GM12878 (cell line): ENCODE measurements around the gene LMNTD2. TPM values are rescaled to one million over a fixed set of nuclear protein-coding genes. Genes with fewer than 3 reads are reported as not detected.

Source experiments
- ATAC-seq: fragments of 200-7000 bp; cut with Tn5 transposase; 3 replicates; pipeline ENCODE4 v1.9.1; 2020; ENCODE audit warnings: mild to moderate bottlenecking, moderate library complexity
- BruUV-seq: library from RNA; stranded (reverse); fragments of 400-500 nt; replicated peaks from 2 replicates; lab custom pipeline; 2021; lab: Mats Ljungman, UMichigan
- CTCF ChIA-PET: fragments of 300-600 bp; sonication (Branson Sonifier 250); formaldehyde crosslinking; extraction: SDS; loops from one replicate; lab custom pipeline; 2021; ENCODE audit warnings: inconsistent platforms; lab: Yijun Ruan, JAX
- POLR2A ChIA-PET: fragments of 350-600 bp; formaldehyde crosslinking; extraction: SDS; loops from one replicate; lab custom pipeline; 2021; ENCODE audit warnings: inconsistent platforms; lab: Charles Lee
- RAD21 ChIA-PET: fragments of 300-600 bp; sonication (Branson Sonifier 250); formaldehyde crosslinking; loops from one replicate; lab custom pipeline; 2023; ENCODE audit warnings: antibody characterized with exemption; ENCODE audit not compliant: unreplicated experiment; lab: Charles Lee
- SMC1A ChIA-PET: fragments of 300-600 bp; sonication (Branson Sonifier 250); formaldehyde crosslinking; loops from one replicate; lab custom pipeline; 2023; ENCODE audit not compliant: unreplicated experiment, uncharacterized antibody; lab: Charles Lee
- DNase-seq: peaks from one replicate; pipeline ENCODE4 v3.0.0-alpha.2; 2011; ENCODE audit warnings: low read depth, low spot score
- FAIRE-seq: peaks from 3 replicates; lab custom pipeline; 2011; peaks lifted over from hg19 to GRCh38; lab: Jason Lieb, UNC
- H2AFZ ChIP-seq: 2 replicates; pipeline ENCODE4 v1.6.0; 2011; ENCODE audit warnings: low read depth, low read length, control low read depth; ENCODE audit not compliant: control insufficient read depth
- H3K27ac ChIP-seq: 2 replicates; pipeline ENCODE4 v1.5.1; 2011; ENCODE audit warnings: control low read depth; ENCODE audit not compliant: control insufficient read depth, insufficient read depth
- H3K27me3 ChIP-seq, 2 experiments: replicated peaks in 1 of 2; 2 replicates each; pipeline versions ENCODE4 v1.6.0 to v1.6.1; 2011; ENCODE audit warnings: low read length in 1 of 2; ENCODE audit not compliant: control insufficient read depth in 2 of 2, insufficient read depth in 2 of 2
- H3K36me3 ChIP-seq, 2 experiments: 2 replicates each; pipeline ENCODE4 v1.5.1; 2011; ENCODE audit warnings: low read length in 1 of 2; ENCODE audit not compliant: control insufficient read depth in 2 of 2, insufficient read depth in 2 of 2
- H3K4me1 ChIP-seq: 2 replicates; pipeline ENCODE4 v1.6.1; 2011; ENCODE audit warnings: mild to moderate bottlenecking, low read length, moderate library complexity, mixed read lengths; ENCODE audit not compliant: control insufficient read depth, insufficient read depth
- H3K4me2 ChIP-seq: 2 replicates; pipeline ENCODE4 v1.6.0; 2011; ENCODE audit warnings: control low read depth; ENCODE audit not compliant: control insufficient read depth, insufficient read depth
- H3K4me3 ChIP-seq: fragments of 200-600 bp; sonication (generic); 2 replicates; pipeline ENCODE4 v1.5.1; 2016
- H3K79me2 ChIP-seq: 2 replicates; pipeline ENCODE4 v1.6.0; 2011; ENCODE audit warnings: low read length; ENCODE audit not compliant: control insufficient read depth, insufficient read depth
- H3K9ac ChIP-seq: 2 replicates; pipeline ENCODE4 v1.8.0; 2011; ENCODE audit warnings: low read length, control low read depth, mixed read lengths; ENCODE audit not compliant: control insufficient read depth, insufficient read depth
- H3K9me3 ChIP-seq: replicated peaks from 3 replicates; pipeline ENCODE4 v1.5.1; 2011; ENCODE audit warnings: mild to moderate bottlenecking, low read length; ENCODE audit not compliant: control insufficient read depth, insufficient read depth
- H4K20me1 ChIP-seq: 2 replicates; pipeline ENCODE4 v1.6.0; 2011; ENCODE audit not compliant: control insufficient read depth, insufficient read depth
- BMI1 ChIP-seq: fragments of 450-650 bp; IDR thresholded peaks from 2 replicates; pipeline ENCODE4 v1.6.1; 2016; ENCODE audit warnings: mild to moderate bottlenecking, moderate library complexity, borderline replicate concordance
- CBFB ChIP-seq: IDR thresholded peaks from 2 replicates; pipeline ENCODE4 v1.6.1; 2016; ENCODE audit warnings: antibody characterized with exemption, low read depth
- ETV6 ChIP-seq, 2 experiments: fragments of 450-650 bp in 1 of 2; IDR thresholded peaks in 1 of 2; conservative IDR thresholded peaks in 1 of 2; 2 replicates each; pipeline ENCODE4 v1.6.1; 2014; ENCODE audit warnings: antibody characterized with exemption in 1 of 2, borderline replicate concordance in 1 of 2, low read depth in 1 of 2, mild to moderate bottlenecking in 1 of 2, moderate library complexity in 1 of 2
- EZH2 ChIP-seq: IDR thresholded peaks from 2 replicates; pipeline ENCODE4 v1.6.1; 2012; ENCODE audit warnings: low read depth, mild to moderate bottlenecking, control low read depth, inconsistent platforms, low read length, borderline replicate concordance; ENCODE audit not compliant: control insufficient read depth
- LARP7 ChIP-seq: fragments of 450-650 bp; IDR thresholded peaks from 2 replicates; pipeline ENCODE4 v1.6.1; 2017; ENCODE audit warnings: mild to moderate bottlenecking
- MXI1 ChIP-seq: fragments of 150-350 bp; IDR thresholded peaks from 2 replicates; pipeline ENCODE4 v1.6.1; 2011; ENCODE audit warnings: low read depth, mild to moderate bottlenecking, inconsistent platforms, low read length, improper control_type of control experiment
- NFYB ChIP-seq: IDR thresholded peaks from 2 replicates; pipeline ENCODE4 v1.6.1; 2011; ENCODE audit warnings: low read depth, mild to moderate bottlenecking, low read length, improper control_type of control experiment, moderate library complexity; ENCODE audit not compliant: insufficient read depth
- NKRF ChIP-seq: fragments of 450-650 bp; conservative IDR thresholded peaks from 2 replicates; pipeline ENCODE4 v1.6.1; 2017; ENCODE audit warnings: mild to moderate bottlenecking, moderate library complexity
- PAX8 ChIP-seq: fragments of 450-650 bp; IDR thresholded peaks from 2 replicates; pipeline ENCODE4 v1.6.1; 2017; ENCODE audit warnings: mild to moderate bottlenecking, moderate library complexity
- POLR2A ChIP-seq: IDR thresholded peaks from 2 replicates; pipeline ENCODE4 v1.6.1; 2011; ENCODE audit warnings: low read depth, mild to moderate bottlenecking, low read length
- RCOR1 ChIP-seq: conservative IDR thresholded peaks from 2 replicates; pipeline ENCODE4 v1.6.1; 2012; ENCODE audit warnings: low read depth, low read length, improper control_type of control experiment
- RELA ChIP-seq: fragments of 450-650 bp; IDR thresholded peaks from 2 replicates; pipeline ENCODE4 v1.8.0; 2014; ENCODE audit warnings: borderline replicate concordance; ENCODE audit not compliant: partially characterized antibody
- RELB ChIP-seq: fragments of 450-650 bp; IDR thresholded peaks from 2 replicates; pipeline ENCODE4 v1.6.1; 2017; ENCODE audit warnings: low read depth, mild to moderate bottlenecking, moderate library complexity
- SP1 ChIP-seq: IDR thresholded peaks from one replicate; pipeline ENCODE4 v1.6.1; 2011; ENCODE audit warnings: low read depth, low read length
- SREBF2 ChIP-seq: IDR thresholded peaks from 2 replicates; pipeline ENCODE4 v1.6.1; 2012; ENCODE audit warnings: mild to moderate bottlenecking, low read length
- TBL1XR1 ChIP-seq: IDR thresholded peaks from 2 replicates; pipeline ENCODE4 v1.6.1; 2012; ENCODE audit warnings: low read depth, low read length, improper control_type of control experiment
- WGBS: methylation state at CpG from one replicate; pipeline ENCODE4 v1.1.6; 2016; ENCODE audit warnings: low lambda C conversion rate; ENCODE audit not compliant: insufficient replicate concordance, insufficient coverage; ENCODE audit errors: missing lambda C conversion rate; 5-methylcytosine and 5-hydroxymethylcytosine counted together
- in situ Hi-C: fragments of 300-500 bp; cut with MboI; formaldehyde crosslinking; loops from 9 replicates; pipeline ENCODE4 v1.14.3; 2018; ENCODE audit warnings: mixed read lengths
- intact Hi-C: fragments of 100-400 bp; cut with micrococcal nuclease; formaldehyde crosslinking; loops from one replicate; pipeline ENCODE4 v1.14.2; 2022; ENCODE audit not compliant: unreplicated experiment
- polyA plus RNA-seq, 11 experiments: library from polyadenylated mRNA; depleted of rRNA in 4 of 11; unstranded in 6 of 11; stranded (reverse) in 5 of 11; fragments of >200 nt; fragmentation: Nextera tagmentation in 4 of 11; fragmentation: Illumina TruSeq in 1 of 11; extraction: Ambion mirVana in 4 of 11; extraction: Trizol in 1 of 11; gene quantifications; 1 replicate in 1 of 11; 2 replicates in 10 of 11; pipeline versions ENCODE4 v1.2.1 to v1.2.3, GENCODE V29; 2011 to 2016; ENCODE audit warnings: inconsistent platforms in 2 of 11, missing spikeins in 2 of 11, low read depth in 1 of 11
- total RNA-seq, 4 experiments: library from RNA; depleted of rRNA in 3 of 4; stranded (reverse); fragments of >200 nt in 3 of 4; fragmentation: Illumina TruSeq in 1 of 4; extraction: Trizol in 1 of 4; gene quantifications; 2 replicates each; pipeline versions ENCODE4 v1.2.1 to v1.2.3, GENCODE V29; 2013 to 2021
- TF ChIP-seq, protein P1 (sequence below): IDR thresholded peaks from 2 replicates; pipeline ENCODE4 v1.6.1; 2011; ENCODE audit warnings: low read depth, mild to moderate bottlenecking, low read length, moderate library complexity, borderline replicate concordance; ENCODE audit errors: extremely low read depth
- TF ChIP-seq, protein P2 (sequence below): fragments of 150-350 bp; IDR thresholded peaks from 2 replicates; pipeline ENCODE4 v1.6.1; 2014; ENCODE audit warnings: mild to moderate bottlenecking, low read depth, low read length

LMNTD2 gene
- total and polyA plus RNA-seq, 10 of the 15 experiments (the other 5 are each of a cell fraction or from before 2014, with no cell fraction given), result 0.22 to 4.1 (median 1.3) TPM; not detected in 2

GRCh38 chr11:551131-551530 lies 9.4 kb downstream of the LMNTD2 start (continued):
- no peak for TF ChIP-seq NKRF
- TF ChIP-seq EZH2, result no peak
- no peak for TF ChIP-seq POLR2A
- TF ChIP-seq TBL1XR1, result no peak
- TF ChIP-seq, protein P1, sequence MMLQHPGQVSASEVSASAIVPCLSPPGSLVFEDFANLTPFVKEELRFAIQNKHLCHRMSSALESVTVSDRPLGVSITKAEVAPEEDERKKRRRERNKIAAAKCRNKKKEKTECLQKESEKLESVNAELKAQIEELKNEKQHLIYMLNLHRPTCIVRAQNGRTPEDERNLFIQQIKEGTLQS, result no peak
- TF ChIP-seq RELA, result no peak
- TF ChIP-seq NFYB, result no peak

GRCh38 chr11:550746-551085 lies 9.8 kb downstream of the LMNTD2 start:
- 71% methylated on average over 3 of the region's 5 CpGs for WGBS
- Histone ChIP-seq H3K27me3 (no peaks in the 10 kb centered on the region; a peak in 1 of 4 replicates), H3K36me3 (no peaks in the 10 kb centered on the region), H2AFZ (no peak overlapping the region), H3K4me3 (no peak overlapping the region), H3K79me2 (no peaks in the 10 kb centered on the region), H3K9ac (no peak overlapping the region), H3K27ac (no peak overlapping the region), H4K20me1 (no peaks in the 10 kb centered on the region), H3K4me1 (no peaks in the 10 kb centered on the region), H3K4me2 (no peak overlapping the region), H3K9me3 (no peaks in the 10 kb centered on the region)
- ChIA-PET RAD21 (no interaction called here), SMC1A (no interaction called here), CTCF (no interaction called here), POLR2A (no interaction called here)
- no peak for DNase-seq
- in situ Hi-C loops (no loop called here), intact Hi-C loops (no loop called here)
- ATAC-seq, result no peak
- no peak for FAIRE-seq
- no TSS peak for BruUV-seq
- no peak for TF ChIP-seq LARP7
- TF ChIP-seq, protein P2, sequence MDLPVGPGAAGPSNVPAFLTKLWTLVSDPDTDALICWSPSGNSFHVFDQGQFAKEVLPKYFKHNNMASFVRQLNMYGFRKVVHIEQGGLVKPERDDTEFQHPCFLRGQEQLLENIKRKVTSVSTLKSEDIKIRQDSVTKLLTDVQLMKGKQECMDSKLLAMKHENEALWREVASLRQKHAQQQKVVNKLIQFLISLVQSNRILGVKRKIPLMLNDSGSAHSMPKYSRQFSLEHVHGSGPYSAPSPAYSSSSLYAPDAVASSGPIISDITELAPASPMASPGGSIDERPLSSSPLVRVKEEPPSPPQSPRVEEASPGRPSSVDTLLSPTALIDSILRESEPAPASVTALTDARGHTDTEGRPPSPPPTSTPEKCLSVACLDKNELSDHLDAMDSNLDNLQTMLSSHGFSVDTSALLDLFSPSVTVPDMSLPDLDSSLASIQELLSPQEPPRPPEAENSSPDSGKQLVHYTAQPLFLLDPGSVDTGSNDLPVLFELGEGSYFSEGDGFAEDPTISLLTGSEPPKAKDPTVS, result no peak
- no peak for TF ChIP-seq SP1
- TF ChIP-seq PAX8, result no peak
- no peak for TF ChIP-seq BMI1
- no peak for TF ChIP-seq ETV6 (conservative IDR thresholded peaks at IDR 0.05 in 1 of 2, IDR thresholded peaks at IDR 0.05 in 1 of 2; ENCODE audit: borderline replicate concordance in 1 of 2, low read depth in 1 of 2)
- TF ChIP-seq MXI1, result no peak
- TF ChIP-seq SREBF2, result no peak
- TF ChIP-seq CBFB, result no peak
- TF ChIP-seq RELB, result no peak
- TF ChIP-seq RCOR1, result no peak
